ENCODE data around the gene SMARCD1.

- TF ChIP-seq CTCF (IDR thresholded peaks at IDR 0.05) (peak; percentile 89), POLR2AphosphoS5 (IDR thresholded peaks at IDR 0.05; ENCODE audit: low read depth, low read length) (no peak)
Measured at GRCh38 chr12:50088577-50089335, 3.6 kb downstream of the SMARCD1 start.

Data from Panc1 (cell line).